ENCODE results near the gene KCNIP4. TPM values are rescaled to one million over a fixed set of nuclear protein-coding genes. Genes with fewer than 3 reads are reported as not detected.

KCNIP4 gene
- total and polyA plus RNA-seq, 2 of the 8 experiments (the other 6 are each of a cell fraction or from before 2014, with no cell fraction given), result 0.06 TPM; not detected in 1

- H3K4ac ChIP-seq (replicated peaks; ENCODE audit: insufficient read length, low read depth, low read length), result no peak overlapping the region
- FAIRE-seq, result no peak
- no peak overlapping the region for H4K8ac ChIP-seq (ENCODE audit: extremely low read depth, insufficient read depth, low read length)
- peaks cover 7 to 9% of the 10 kb centered on the region in 2 experiments; a peak in 1 of 4 replicates for H3K9me3 ChIP-seq (ENCODE audit: insufficient read depth in 2 of 2, low read depth in 1 of 2, low read length in 1 of 2)
- no peaks in the 10 kb centered on the region for H4K20me1 ChIP-seq (replicated peaks in 1 of 2; ENCODE audit: control insufficient read depth in 1 of 2, insufficient read depth in 2 of 2, low read length in 2 of 2)
- H3K23me2 ChIP-seq (ENCODE audit: low read depth, low read length), result no peaks in the 10 kb centered on the region
- H3K23ac ChIP-seq (ENCODE audit: insufficient read length), result no peak overlapping the region
- POLR2A ChIA-PET (ENCODE audit: partially characterized antibody), result no interaction called here
- H2BK20ac ChIP-seq (ENCODE audit: low read length), result no peak overlapping the region
- H3K4me2 ChIP-seq (ENCODE audit: insufficient read depth in 1 of 2, low read depth in 2 of 2, low read length in 2 of 2), result no peak overlapping the region
- no peaks in the 10 kb centered on the region for H3K27me3 ChIP-seq (replicated peaks in 1 of 4; ENCODE audit: control insufficient read depth in 3 of 4, extremely low read depth in 1 of 4, insufficient read depth in 3 of 4, low read length in 3 of 4)
- H3K79me2 ChIP-seq (ENCODE audit: control insufficient read depth in 1 of 2, insufficient read depth in 2 of 2, low read length in 2 of 2), result no peaks in the 10 kb centered on the region
- CTCF ChIA-PET (ENCODE audit: partially characterized antibody), result interaction anchor here (0.6 to 1.6 kb wide), 3 partner anchors 51 to 560 kb away, joined by 3 to 5 read pairs (median 3); no protein-coding TSS in a partner anchor
- H3K79me1 ChIP-seq (ENCODE audit: low read depth, low read length), result no peaks in the 10 kb centered on the region
- no peaks in the 10 kb centered on the region for H3K36me3 ChIP-seq (ENCODE audit: control insufficient read depth in 2 of 4, insufficient read depth in 4 of 4, low read length in 3 of 4)
- no peaks in the 10 kb centered on the region for H3K4me1 ChIP-seq (replicated peaks in 1 of 4; ENCODE audit: control insufficient read depth in 3 of 4, insufficient read depth in 4 of 4, low read length in 3 of 4)
- TF ChIP-seq SAP30 (IDR thresholded peaks at IDR 0.05; ENCODE audit: insufficient read depth, insufficient replicate concordance, low read length) (no peak), EGR1 (IDR thresholded peaks at IDR 0.05; ENCODE audit: borderline replicate concordance, low read depth, low read length) (no peak), GTF2F1 (IDR thresholded peaks at IDR 0.05; ENCODE audit: borderline replicate concordance, low read depth, low read length) (no peak), USF2 (IDR thresholded peaks at IDR 0.05; ENCODE audit: low read length) (no peak), SP4 (IDR thresholded peaks at IDR 0.05; ENCODE audit: low read length) (no peak), ATF3 (IDR thresholded peaks at IDR 0.05; ENCODE audit: insufficient read depth, low read depth, low read length) (no peak), GABPA (IDR thresholded peaks at IDR 0.05; ENCODE audit: borderline replicate concordance, insufficient read depth, low read length) (no peak), MAX (IDR thresholded peaks at IDR 0.05) (no peak)
- H2BK5ac ChIP-seq (ENCODE audit: low read depth, low read length), result no peak overlapping the region
- H2BK12ac ChIP-seq (ENCODE audit: low read depth, low read length), result no peak overlapping the region
- no peak overlapping the region for H2BK120ac ChIP-seq (replicated peaks; ENCODE audit: low read depth, low read length)
- H3K56ac ChIP-seq (replicated peaks; ENCODE audit: insufficient read length, low read depth, low read length), result no peak overlapping the region
- H3K9ac ChIP-seq (replicated peaks in 1 of 4; ENCODE audit: extremely low read depth in 1 of 4, low read depth in 3 of 4, low read length in 3 of 4), result no peak overlapping the region
- no peak overlapping the region for H2AK5ac ChIP-seq (ENCODE audit: low read depth, low read length)
- no peak overlapping the region for H3K4me3 ChIP-seq (ENCODE audit: extremely low read depth in 1 of 4, insufficient read depth in 2 of 4, low read depth in 3 of 4, low read length in 4 of 4)
- H2AFZ ChIP-seq (ENCODE audit: low read length), result no peak overlapping the region
- no peak overlapping the region for H3K14ac ChIP-seq (ENCODE audit: insufficient read length)
- 79% methylated on average over 1 of the region's 1 CpG; no CpG with 5 or more reads in 1 of the 2 experiments for WGBS, 2 experiments (ENCODE audit: extremely low coverage in 1 of 2, insufficient coverage in 1 of 2, insufficient read length in 1 of 2, insufficient replicate concordance in 2 of 2, low coverage in 1 of 2, low lambda C conversion rate in 2 of 2, missing lambda C conversion rate in 1 of 2)
- H3K18ac ChIP-seq (ENCODE audit: extremely low read depth, low read length), result no peak overlapping the region
- no peak overlapping the region for H4K91ac ChIP-seq (replicated peaks; ENCODE audit: insufficient read length, low read length)
- H4K5ac ChIP-seq (ENCODE audit: insufficient read length, low read depth, low read length), result no peak overlapping the region
- H3K27ac ChIP-seq (ENCODE audit: low read depth, low read length), result no peak overlapping the region
- no peak overlapping the region for H2BK15ac ChIP-seq (ENCODE audit: low read length)
- DNase-seq (ENCODE audit: low read depth in 1 of 2, low spot score in 2 of 2), result no peak
These were observed 137.0 kb downstream of the KCNIP4 start for GRCh38 chr4:21811565-21811964.

Data from H1 (cell line).